Endodermal cell (in vitro differentiated cells): ENCODE measurements around the gene HACE1. TPM values are rescaled to one million over a fixed set of nuclear protein-coding genes. Genes with fewer than 3 reads are reported as not detected.
"Not testable (repeated sequence)": the region's sequence is repeated elsewhere in the genome, so short reads cannot be mapped to it uniquely, and the experiment has no call there.

Experiments
- DNase-seq: peaks from one replicate; pipeline ENCODE4 v3.0.0-alpha.2; 2017
- H3K27ac ChIP-seq: 2 replicates; pipeline ENCODE4 v1.5.1; 2013; ENCODE audit warnings: mild to moderate bottlenecking, low read depth, low read length, moderate library complexity
- H3K27me3 ChIP-seq: 2 replicates; pipeline ENCODE4 v1.6.1; 2013; ENCODE audit warnings: mild to moderate bottlenecking, low read length, moderate library complexity; ENCODE audit not compliant: insufficient read depth, control insufficient read depth, poor library complexity, severe bottlenecking
- H3K36me3 ChIP-seq: 2 replicates; pipeline ENCODE4 v1.7.0; 2013; ENCODE audit warnings: mild to moderate bottlenecking, low read length, moderate library complexity; ENCODE audit not compliant: control insufficient read depth, insufficient read depth
- H3K4me1 ChIP-seq: one replicate; pipeline ENCODE4 v1.7.0; 2013; ENCODE audit warnings: low read length; ENCODE audit not compliant: control insufficient read depth, insufficient read depth
- H3K4me3 ChIP-seq: 2 replicates; pipeline ENCODE4 v1.5.1; 2013; ENCODE audit warnings: mild to moderate bottlenecking, low read length, moderate library complexity
- H3K9ac ChIP-seq: 2 replicates; pipeline ENCODE4 v1.6.1; 2013; ENCODE audit warnings: mild to moderate bottlenecking, low read length, moderate library complexity; ENCODE audit not compliant: poor library complexity, severe bottlenecking; ENCODE audit errors: extremely low read depth
- H3K9me3 ChIP-seq: 2 replicates; pipeline ENCODE4 v1.6.1; 2013; ENCODE audit warnings: mild to moderate bottlenecking, low read length, moderate library complexity; ENCODE audit not compliant: control insufficient read depth
- H3K27ac Mint-ChIP-seq: 2 replicates; pipeline ENCODE4 v1.8.0; 2020; ENCODE audit warnings: mixed read lengths
- H3K27me3 Mint-ChIP-seq: 2 replicates; pipeline ENCODE4 v1.8.0; 2021; ENCODE audit warnings: mild to moderate bottlenecking, mixed read lengths; ENCODE audit not compliant: insufficient read depth
- H3K36me3 Mint-ChIP-seq: 2 replicates; pipeline ENCODE4 v1.8.0; 2020; ENCODE audit warnings: low read depth, mixed read lengths
- H3K4me1 Mint-ChIP-seq: 2 replicates; pipeline ENCODE4 v1.8.0; 2020; ENCODE audit warnings: mixed read lengths
- H3K4me3 Mint-ChIP-seq: 2 replicates; pipeline ENCODE4 v1.8.0; 2020; ENCODE audit warnings: mild to moderate bottlenecking, moderate library complexity, mixed read lengths
- H3K9me3 Mint-ChIP-seq: 2 replicates; pipeline ENCODE4 v1.8.0; 2020; ENCODE audit warnings: mild to moderate bottlenecking, mixed read lengths
- CTCF ChIP-seq: fragments of 200-600 bp; sonication (generic); conservative IDR thresholded peaks from 2 replicates; pipeline ENCODE4 v1.5.0; 2021; ENCODE audit warnings: antibody characterized with exemption, mild to moderate bottlenecking
- WGBS, 2 experiments: methylation state at CpG; one replicate each; pipeline versions ENCODE4 v1.1.5 to v1.1.7; 2013; ENCODE audit warnings: missing lambda C conversion rate in 2 of 2, mixed read lengths in 1 of 2; ENCODE audit not compliant: insufficient coverage in 1 of 2, insufficient read length in 1 of 2; 5-methylcytosine and 5-hydroxymethylcytosine counted together
- total RNA-seq, 2 donors: library from RNA; stranded (reverse); fragmentation: NEBNext Ultra II Directional in 1 of 2; extraction: Animal tissue kit (Norgen Biotek cat#: 25700) in 1 of 2; gene quantifications; 2 replicates in 1 of 2; 3 replicates in 1 of 2; pipeline ENCODE4 v1.2.1, GENCODE V29; 2021

Gene HACE1
- total RNA-seq, 2 donors from 2014 or later, result 23.7 to 30.1 TPM

GRCh38 chr6:104809116-104809515 is 50.6 kb downstream of the HACE1 start:
- no peaks in the 10 kb centered on the region for H3K27me3 Mint-ChIP-seq
- Histone ChIP-seq H3K4me1 (no peaks in the 10 kb centered on the region), H3K9me3 (peaks cover 6% of the 10 kb centered on the region), H3K9ac (no peak overlapping the region), H3K4me3 (no peak overlapping the region), H3K27me3 (no peaks in the 10 kb centered on the region), H3K36me3 (peaks cover 9% of the 10 kb centered on the region), H3K27ac (no peak overlapping the region)
- 95 to 100% methylated on average over 1 to 3 of the region's 3 CpGs for WGBS, 2 experiments
- H3K27ac Mint-ChIP-seq, result no peak overlapping the region
- peaks cover 18% of the 10 kb centered on the region for H3K36me3 Mint-ChIP-seq
- no peak for TF ChIP-seq CTCF
- no peak for DNase-seq
- H3K4me3 Mint-ChIP-seq, result no peak overlapping the region
- H3K9me3 Mint-ChIP-seq, result peaks cover 14% of the 10 kb centered on the region
- H3K4me1 Mint-ChIP-seq, result peaks cover 2% of the 10 kb centered on the region

- not testable (repeated sequence) for H3K4me1 ChIP-seq, H3K27ac Mint-ChIP-seq, H3K27me3 ChIP-seq, H3K36me3 ChIP-seq, H3K27ac ChIP-seq, DNase-seq, H3K9ac ChIP-seq, H3K4me3 ChIP-seq, H3K27me3 Mint-ChIP-seq, H3K4me3 Mint-ChIP-seq, H3K4me1 Mint-ChIP-seq, H3K9me3 ChIP-seq
- peaks cover 37% of the 10 kb centered on the region for H3K36me3 Mint-ChIP-seq
- 95 to 100% methylated on average over 4 of the region's 4 CpGs for WGBS, 2 experiments
- peaks cover 15% of the 10 kb centered on the region for H3K9me3 Mint-ChIP-seq
Observed at GRCh38 chr6:104805335-104805734, 54.4 kb downstream of the HACE1 start.

- Histone ChIP-seq H3K4me1 (no peaks in the 10 kb centered on the region), H3K27ac (no peak overlapping the region), H3K9ac (no peak overlapping the region), H3K9me3 (no peaks in the 10 kb centered on the region), H3K27me3 (no peaks in the 10 kb centered on the region), H3K4me3 (no peak overlapping the region), H3K36me3 (peaks cover 10% of the 10 kb centered on the region)
- no peak overlapping the region for H3K27ac Mint-ChIP-seq
- H3K27me3 Mint-ChIP-seq, result no peaks in the 10 kb centered on the region
- H3K36me3 Mint-ChIP-seq, result peaks cover 32% of the 10 kb centered on the region
- no peak for DNase-seq
- no peak for TF ChIP-seq CTCF
- H3K4me1 Mint-ChIP-seq, result no peaks in the 10 kb centered on the region
- no peak overlapping the region for H3K4me3 Mint-ChIP-seq
- 90 to 95% methylated on average over 1 to 3 of the region's 3 CpGs for WGBS, 2 experiments
- H3K9me3 Mint-ChIP-seq, result peaks cover 2% of the 10 kb centered on the region
Observed at GRCh38 chr6:104799134-104799657, 60.5 kb downstream of the HACE1 start.
